Naive thymus-derived CD4-positive, alpha-beta T cell (primary cell): ENCODE results near the gene AREL1. TPM values are rescaled to one million over a fixed set of nuclear protein-coding genes. Genes with fewer than 3 reads are reported as not detected.

Source experiments
- ATAC-seq: fragments of 150-1000 bp; cut with Tn5 transposase; 2 replicates; pipeline ENCODE4 v1.10.0; 2021; ENCODE audit warnings: mild to moderate bottlenecking, moderate library complexity
- CTCF ChIA-PET: fragments of 350-600 bp; sonication (Branson Sonifier 250); formaldehyde crosslinking; loops from one replicate; lab custom pipeline; 2021; ENCODE audit warnings: antibody characterized with exemption; lab: Charles Lee
- POLR2A ChIA-PET: fragments of 350-600 bp; sonication (Branson Sonifier 250); formaldehyde crosslinking; loops from one replicate; lab custom pipeline; 2021; ENCODE audit warnings: antibody characterized with exemption, inconsistent platforms; lab: Charles Lee
- DNase-seq, 9 donors: peaks; one replicate each; pipeline versions ENCODE4 v3.0.0 to v3.0.0-alpha.2; 2020 to 2022; ENCODE audit warnings: mixed read lengths in 1 of 9
- H3K27ac ChIP-seq: one replicate; pipeline ENCODE4 v1.7.0; 2013; ENCODE audit warnings: mild to moderate bottlenecking, low read depth, low read length, moderate library complexity
- H3K27me3 ChIP-seq, 2 donors: one replicate each; pipeline ENCODE4 v1.7.0; 2013; ENCODE audit warnings: low read length in 2 of 2, mild to moderate bottlenecking in 2 of 2, moderate library complexity in 2 of 2; ENCODE audit not compliant: control insufficient read depth in 2 of 2, insufficient read depth in 2 of 2
- H3K36me3 ChIP-seq, 3 experiments: 1 replicate in 2 of 3; 2 replicates in 1 of 3; pipeline ENCODE4 v1.7.0; 2013; ENCODE audit warnings: low read length in 3 of 3, mild to moderate bottlenecking in 3 of 3, moderate library complexity in 1 of 3; ENCODE audit not compliant: insufficient read depth in 3 of 3, control insufficient read depth in 2 of 3
- H3K4me1 ChIP-seq, 2 donors: one replicate each; pipeline ENCODE4 v1.7.0; 2013; ENCODE audit warnings: low read length in 2 of 2, mild to moderate bottlenecking in 2 of 2, moderate library complexity in 1 of 2; ENCODE audit not compliant: control insufficient read depth in 2 of 2, insufficient read depth in 2 of 2
- H3K4me3 ChIP-seq: 2 replicates; pipeline ENCODE4 v1.7.0; 2013; ENCODE audit warnings: mild to moderate bottlenecking, low read length
- H3K9me3 ChIP-seq, 3 experiments: 1 replicate in 2 of 3; 2 replicates in 1 of 3; pipeline ENCODE4 v1.7.0; 2013; ENCODE audit warnings: low read length in 3 of 3; ENCODE audit not compliant: control insufficient read depth in 2 of 3
- H3K27ac Mint-ChIP-seq, 9 donors: one replicate each; pipeline ENCODE4 v1.8.0; 2020 to 2022; ENCODE audit warnings: mixed read lengths in 9 of 9, mild to moderate bottlenecking in 8 of 9, moderate library complexity in 5 of 9, inconsistent platforms in 2 of 9
- H3K27me3 Mint-ChIP-seq, 5 donors: one replicate each; pipeline ENCODE4 v1.8.0; 2021 to 2022; ENCODE audit warnings: mixed read lengths in 5 of 5, mild to moderate bottlenecking in 1 of 5
- H3K36me3 Mint-ChIP-seq, 5 donors: one replicate each; pipeline ENCODE4 v1.8.0; 2020 to 2022; ENCODE audit warnings: mixed read lengths in 5 of 5, mild to moderate bottlenecking in 3 of 5, inconsistent platforms in 1 of 5
- H3K4me1 Mint-ChIP-seq, 7 donors: one replicate each; pipeline ENCODE4 v1.8.0; 2020 to 2022; ENCODE audit warnings: mixed read lengths in 7 of 7, mild to moderate bottlenecking in 3 of 7, inconsistent platforms in 1 of 7
- H3K4me3 Mint-ChIP-seq, 10 donors: one replicate each; pipeline ENCODE4 v1.8.0; 2020 to 2022; ENCODE audit warnings: mild to moderate bottlenecking in 10 of 10, mixed read lengths in 10 of 10, moderate library complexity in 6 of 10, inconsistent platforms in 2 of 10
- H3K9me3 Mint-ChIP-seq, 11 donors: one replicate each; pipeline ENCODE4 v1.8.0; 2020 to 2022; ENCODE audit warnings: mixed read lengths in 11 of 11, mild to moderate bottlenecking in 4 of 11, inconsistent platforms in 1 of 11, moderate library complexity in 1 of 11
- intact Hi-C, 2 donors: fragments of 100-400 bp; cut with micrococcal nuclease; formaldehyde crosslinking; loops; one replicate each; pipeline ENCODE4 v1.15.1; 2023
- polyA plus RNA-seq, 2 donors: library from polyadenylated mRNA; unstranded; fragments of 300-500 nt; fragmentation: Illumina TruSeq; gene quantifications; one replicate each; pipeline ENCODE4 v1.2.3, GENCODE V29; 2021
- total RNA-seq, 6 experiments: library from RNA in 5 of 6; stranded (reverse) in 5 of 6; gene quantifications; 1 replicate in 5 of 6; 2 replicates in 1 of 6; pipeline ENCODE4 v1.2.3 and lab custom pipeline; 2021 to 2026

Gene AREL1
- total and polyA plus RNA-seq, 7 experiments from 2014 or later: 16.1 to 52.0 (median 42.7) TPM

DNA sequence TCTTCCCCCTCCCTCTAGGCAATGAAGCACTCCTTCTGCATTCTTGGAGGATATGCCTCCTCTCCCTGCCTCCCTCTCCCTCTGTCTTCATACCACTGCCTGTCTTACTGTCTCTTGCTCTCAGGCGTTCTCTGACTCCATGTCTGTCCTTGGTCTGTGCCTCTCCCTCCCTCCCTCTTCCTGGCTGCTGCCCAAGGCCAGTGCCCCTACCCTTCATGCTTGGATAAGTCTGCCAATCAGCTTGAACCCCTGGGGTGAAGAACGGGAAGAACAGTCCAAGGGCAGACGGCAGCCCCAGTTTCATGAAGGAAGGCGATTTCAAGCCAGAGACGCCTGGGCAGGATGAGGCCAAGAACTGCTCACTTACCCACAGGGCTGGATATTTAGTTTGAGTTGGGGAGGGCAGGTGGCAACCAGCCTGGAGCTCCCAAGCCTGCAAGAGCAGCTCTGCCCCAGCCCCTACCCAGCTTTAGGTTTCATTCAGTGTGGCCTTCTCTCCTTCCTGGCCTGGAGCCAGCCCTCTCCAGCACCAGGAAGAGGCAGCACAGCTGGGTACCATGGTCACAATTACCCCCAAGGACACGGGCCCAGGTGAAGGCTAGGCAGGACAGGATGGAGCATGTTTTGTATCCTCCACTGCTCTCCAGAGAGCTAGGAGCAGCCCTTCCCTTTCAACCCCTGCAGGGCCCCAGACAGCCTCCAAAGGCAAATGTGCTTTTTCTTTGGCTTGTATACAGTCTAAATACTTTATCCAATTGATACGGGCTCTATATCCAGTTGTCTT is 65.0 kb downstream of the AREL1 start:
- peaks cover 0 to 16% (median 8%) of the 10 kb centered on the region in 7 donors for H3K4me1 Mint-ChIP-seq
- no peak overlapping the region for H3K27ac Mint-ChIP-seq
- Histone ChIP-seq H3K9me3 (no peaks in the 10 kb centered on the region), H3K4me1 (peaks cover 0 to 8% of the 10 kb centered on the region in 2 donors), H3K27ac (no peak overlapping the region), H3K36me3 (no peaks in the 10 kb centered on the region), H3K27me3 (no peaks in the 10 kb centered on the region), H3K4me3 (no peak overlapping the region)
- no peak for DNase-seq
- CTCF ChIA-PET: interaction anchor here (1.1 to 1.4 kb wide), 2 partner anchors 30 to 39 kb away, joined by 3 read pairs; no protein-coding TSS in a partner anchor
- intact Hi-C loops: no loop called here
- POLR2A ChIA-PET: interaction anchor here (1.0 kb wide), 1 partner anchor 39 kb away, joined by 3 read pairs; no protein-coding TSS in a partner anchor
- H3K27me3 Mint-ChIP-seq: no peaks in the 10 kb centered on the region
- no peaks in the 10 kb centered on the region for H3K9me3 Mint-ChIP-seq
- H3K36me3 Mint-ChIP-seq: no peaks in the 10 kb centered on the region
- ATAC-seq: no peak
- no peak overlapping the region for H3K4me3 Mint-ChIP-seq

DNA sequence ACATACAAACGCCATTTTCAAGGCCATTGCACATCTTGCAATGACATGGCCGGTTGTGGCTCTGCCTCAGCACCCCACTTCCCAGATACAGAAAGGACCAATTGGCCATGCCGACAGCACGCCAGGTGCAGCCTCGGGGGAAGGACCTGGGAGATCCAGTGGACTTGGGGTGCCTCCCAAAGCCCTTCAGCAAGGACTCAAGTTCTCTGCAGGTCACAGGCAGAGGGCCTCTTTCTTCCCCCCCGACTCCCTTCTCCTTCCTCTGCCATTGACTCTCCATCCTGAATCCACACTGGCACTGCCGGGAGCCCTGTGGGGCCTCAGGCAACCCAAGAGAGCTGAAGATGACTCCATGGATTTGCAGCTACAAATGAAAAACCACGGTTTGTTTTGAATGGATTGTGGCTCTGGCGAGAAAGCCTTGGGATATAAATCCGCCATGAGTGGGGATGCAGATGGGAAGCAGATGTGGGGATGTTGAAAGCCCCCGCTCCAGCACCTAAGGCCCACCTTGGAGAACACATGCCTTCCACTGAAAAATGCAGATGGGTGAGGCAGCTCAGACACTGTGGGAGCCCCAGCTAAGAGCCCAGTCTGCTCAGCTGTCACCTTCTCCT is 65.7 kb downstream of the AREL1 start:
- no peak overlapping the region for H3K27ac Mint-ChIP-seq
- no peaks in the 10 kb centered on the region for H3K27me3 Mint-ChIP-seq
- Histone ChIP-seq H3K27ac (no peak overlapping the region), H3K27me3 (no peaks in the 10 kb centered on the region), H3K9me3 (no peaks in the 10 kb centered on the region), H3K4me3 (no peak overlapping the region), H3K4me1 (peaks cover 0 to 8% of the 10 kb centered on the region in 2 donors), H3K36me3 (no peaks in the 10 kb centered on the region)
- no peaks in the 10 kb centered on the region for H3K9me3 Mint-ChIP-seq
- no peak overlapping the region for H3K4me3 Mint-ChIP-seq
- DNase-seq (no peak), ATAC-seq (no peak)
- intact Hi-C loops: no loop called here
- POLR2A ChIA-PET: interaction anchor here (1.0 kb wide), 1 partner anchor 38 kb away, joined by 3 read pairs; no protein-coding TSS in a partner anchor
- CTCF ChIA-PET: interaction anchor here (1.1 kb wide), 1 partner anchor 29 kb away, joined by 3 read pairs; no protein-coding TSS in a partner anchor
- peaks cover 0 to 16% (median 8%) of the 10 kb centered on the region in 7 donors for H3K4me1 Mint-ChIP-seq
- no peaks in the 10 kb centered on the region for H3K36me3 Mint-ChIP-seq

DNA sequence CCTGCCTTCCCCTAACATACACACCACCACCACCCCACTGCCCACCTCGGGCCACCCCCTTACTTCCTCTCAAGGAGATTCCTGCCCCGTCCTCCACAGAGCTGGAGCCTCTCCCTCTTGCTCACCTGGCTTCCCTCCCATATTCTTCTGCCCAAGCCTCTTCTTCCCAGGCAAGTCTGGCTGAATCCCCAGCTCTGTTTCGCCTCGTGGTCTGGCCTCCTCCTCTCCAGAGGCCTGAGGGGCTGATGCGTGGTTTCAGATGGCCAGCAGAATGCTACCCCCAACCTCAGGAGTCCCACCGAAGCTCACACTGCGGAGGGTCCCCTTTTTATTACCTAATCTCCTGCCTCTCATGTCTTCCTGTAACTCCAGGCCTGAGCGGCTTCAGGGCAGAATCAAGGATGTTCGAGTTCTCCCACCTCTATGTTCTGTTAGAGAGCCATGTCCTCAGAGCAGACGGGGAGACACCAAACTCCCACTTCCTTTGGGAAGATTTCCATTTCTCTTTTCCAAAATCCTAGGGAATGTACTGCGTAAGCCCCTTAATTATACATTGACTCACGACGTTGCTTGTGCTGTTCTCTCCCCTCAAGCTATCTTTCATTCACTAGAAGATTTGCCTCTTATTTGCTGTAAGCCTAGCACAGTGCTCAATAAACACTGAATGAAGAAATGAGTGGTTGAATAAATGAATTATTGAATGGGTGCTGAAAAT is 67.0 kb downstream of the AREL1 start:
- Histone ChIP-seq H3K27me3 (no peaks in the 10 kb centered on the region), H3K9me3 (no peaks in the 10 kb centered on the region), H3K4me1 (peaks cover 0 to under 1% of the 10 kb centered on the region in 2 donors), H3K36me3 (no peaks in the 10 kb centered on the region), H3K4me3 (no peak overlapping the region), H3K27ac (no peak overlapping the region)
- Mint-ChIP-seq H3K27ac (no peak overlapping the region), H3K27me3 (no peaks in the 10 kb centered on the region), H3K4me1 (peaks cover 0 to 5% (median 0%) of the 10 kb centered on the region in 7 donors), H3K9me3 (no peaks in the 10 kb centered on the region), H3K4me3 (no peak overlapping the region), H3K36me3 (no peaks in the 10 kb centered on the region)
- no peak for ATAC-seq
- DNase-seq: no peak
- CTCF ChIA-PET: interaction anchor here (0.6 to 1.0 kb wide), 2 partner anchors 37 to 959 kb away, joined by 3 read pairs; no protein-coding TSS in a partner anchor
- POLR2A ChIA-PET: no interaction called here
- intact Hi-C loops: no loop called here

DNA sequence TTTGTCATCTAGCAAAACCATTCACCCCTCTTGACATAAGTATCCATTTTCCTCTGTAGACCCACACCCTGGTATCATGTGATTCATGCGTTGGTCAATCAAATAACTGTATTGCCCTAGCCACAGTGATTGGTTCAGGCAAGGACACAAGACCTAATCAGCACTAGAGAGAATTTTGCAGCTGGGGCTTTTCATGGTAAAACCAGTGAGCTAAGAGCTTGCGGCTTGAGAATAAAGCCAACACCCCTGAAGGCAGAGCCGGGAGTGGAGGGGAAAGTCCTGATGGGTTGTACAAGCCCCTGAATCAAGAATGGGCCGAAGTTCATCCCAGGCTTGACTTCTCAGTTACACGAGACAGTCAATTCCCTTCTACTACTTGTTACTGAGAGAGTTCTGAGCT is 67.6 kb downstream of the AREL1 start:
- H3K36me3 ChIP-seq: no peaks in the 10 kb centered on the region
- no peaks in the 10 kb centered on the region for H3K9me3 ChIP-seq
- H3K4me3 ChIP-seq: no peak overlapping the region
- Mint-ChIP-seq H3K9me3 (no peaks in the 10 kb centered on the region), H3K36me3 (no peaks in the 10 kb centered on the region), H3K4me3 (no peak overlapping the region), H3K27me3 (peaks cover 0 to 2% (median 0%) of the 10 kb centered on the region in 5 donors), H3K4me1 (peaks cover 0 to 2% (median 0%) of the 10 kb centered on the region in 7 donors), H3K27ac (no peak overlapping the region)
- intact Hi-C loops: no loop called here
- H3K27me3 ChIP-seq: no peaks in the 10 kb centered on the region
- no peak overlapping the region for H3K27ac ChIP-seq
- H3K4me1 ChIP-seq: no peaks in the 10 kb centered on the region
- ATAC-seq (no peak), DNase-seq (no peak)
- CTCF ChIA-PET: interaction anchor here (0.6 to 1.0 kb wide), 3 partner anchors 36 to 959 kb away, joined by 3 read pairs; no protein-coding TSS in a partner anchor
- POLR2A ChIA-PET: no interaction called here

DNA sequence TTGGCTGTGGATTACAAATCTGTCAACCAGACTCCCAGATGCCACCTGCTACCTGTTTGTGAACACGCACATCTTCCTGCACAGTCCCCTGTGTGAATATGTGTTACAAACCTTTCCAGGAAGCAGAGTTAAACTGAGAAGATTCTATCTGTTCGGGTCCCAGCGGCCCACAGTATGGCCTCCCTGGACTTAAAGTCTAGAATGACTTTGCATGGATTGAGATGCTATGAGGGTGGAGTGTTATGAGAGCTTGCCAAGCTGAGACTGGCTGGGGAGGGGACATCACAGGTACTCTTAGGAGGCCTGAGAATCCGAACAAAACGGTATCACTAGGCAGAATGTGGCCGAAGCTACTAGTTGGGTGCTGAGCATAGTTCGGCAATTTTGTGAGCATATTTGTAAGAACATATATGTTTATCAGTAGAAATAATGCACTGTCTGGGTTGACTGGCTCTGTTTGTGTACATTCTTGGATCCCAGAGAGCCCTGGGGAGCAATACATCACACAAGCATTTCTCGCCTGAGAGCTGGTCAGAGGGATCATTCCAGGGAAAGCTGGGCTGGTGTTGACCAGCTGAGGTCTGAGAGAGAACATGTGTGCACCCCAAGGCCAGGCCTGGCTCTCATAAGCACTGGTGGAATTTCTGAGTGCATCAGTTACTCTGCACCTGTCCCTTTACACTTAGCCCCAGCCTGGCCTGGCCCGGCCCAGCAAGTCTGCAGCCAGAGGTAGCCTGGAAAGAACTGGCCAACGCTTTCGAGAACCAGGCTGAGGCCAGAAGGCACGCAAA is 71.1 kb downstream of the AREL1 start:
- Histone ChIP-seq H3K27ac (no peak overlapping the region), H3K4me3 (no peak overlapping the region), H3K36me3 (no peaks in the 10 kb centered on the region), H3K4me1 (no peaks in the 10 kb centered on the region), H3K9me3 (no peaks in the 10 kb centered on the region), H3K27me3 (no peaks in the 10 kb centered on the region)
- no peaks in the 10 kb centered on the region for H3K9me3 Mint-ChIP-seq
- H3K4me3 Mint-ChIP-seq: no peak overlapping the region
- ChIA-PET CTCF (interaction anchor here (0.7 kb wide), 2 partner anchors 20 to 25 kb away, joined by 3 read pairs; no protein-coding TSS in a partner anchor), POLR2A (no interaction called here)
- intact Hi-C loops: no loop called here
- peaks cover 0 to 9% (median 0%) of the 10 kb centered on the region in 5 donors for H3K27me3 Mint-ChIP-seq
- H3K4me1 Mint-ChIP-seq: peaks cover 0 to 3% (median 0%) of the 10 kb centered on the region in 7 donors
- no peaks in the 10 kb centered on the region for H3K36me3 Mint-ChIP-seq
- DNase-seq (no peak), ATAC-seq (no peak)
- peak overlapping the region in 1 of 9 donors; percentile 36 for H3K27ac Mint-ChIP-seq

DNA sequence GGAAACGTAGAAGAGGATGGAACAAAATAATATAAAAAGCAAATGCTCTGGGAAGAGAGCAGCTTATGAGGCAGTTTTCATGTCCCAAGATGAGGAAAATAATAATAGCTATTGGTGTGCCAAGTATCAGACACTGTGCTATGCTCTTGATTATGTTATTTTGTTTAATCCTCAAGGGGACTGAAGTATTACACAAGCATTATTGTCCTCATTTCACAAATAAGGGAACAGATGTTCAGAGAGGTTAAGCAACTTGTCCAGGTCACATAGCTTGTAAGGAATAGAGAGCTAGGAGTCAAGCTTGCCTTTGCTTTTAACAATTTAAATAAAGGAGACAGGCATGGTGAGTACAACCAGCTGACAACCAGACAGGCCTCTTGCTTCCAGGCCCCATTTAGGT is 73.9 kb downstream of the AREL1 start:
- Histone ChIP-seq H3K36me3 (no peaks in the 10 kb centered on the region), H3K4me1 (no peaks in the 10 kb centered on the region), H3K4me3 (no peak overlapping the region), H3K27ac (no peak overlapping the region), H3K27me3 (no peaks in the 10 kb centered on the region), H3K9me3 (no peaks in the 10 kb centered on the region)
- Mint-ChIP-seq H3K36me3 (no peaks in the 10 kb centered on the region), H3K27ac (no peak overlapping the region), H3K27me3 (peaks cover 0 to 13% (median 0%) of the 10 kb centered on the region in 5 donors), H3K9me3 (no peaks in the 10 kb centered on the region), H3K4me1 (peaks cover 0 to 3% (median 0%) of the 10 kb centered on the region in 7 donors), H3K4me3 (no peak overlapping the region)
- POLR2A ChIA-PET: no interaction called here
- CTCF ChIA-PET: interaction anchor here (2.3 kb wide), 1 partner anchor 30 kb away, joined by 8 read pairs; no protein-coding TSS in a partner anchor
- ATAC-seq (no peak), DNase-seq (no peak)
- intact Hi-C loops: no loop called here
